Measurements from ENCODE around the gene ZBTB5. TPM values are rescaled to one million over a fixed set of nuclear protein-coding genes. Genes with fewer than 3 reads are reported as not detected.
A peak's percentile ranks its signal among the peaks of the same experiment; 100 is the strongest.

Gene ZBTB5
- polyA plus RNA-seq, 1 donor, result 16.2 TPM

- no peak overlapping the region for H3K4me3 ChIP-seq (ENCODE audit: low read length)
- peaks cover 48% of the 10 kb centered on the region for H3K36me3 ChIP-seq (ENCODE audit: control insufficient read depth, insufficient read depth, low read length)
Measured at GRCh38 chr9:37425298-37425752, 39.9 kb downstream of the ZBTB5 start.

GRCh38 chr9:37424686-37425297, 40.5 kb downstream of the ZBTB5 start:
- no CpG with 5 or more reads among the region's 18 CpGs for WGBS (ENCODE audit: insufficient coverage, low lambda C conversion rate)
- Histone ChIP-seq H3K27ac (ENCODE audit: low read length) (no peak overlapping the region), H3K4me3 (ENCODE audit: low read length) (no peak overlapping the region), H3K4me1 (ENCODE audit: control insufficient read depth, insufficient read depth, low read length) (peaks cover 23% of the 10 kb centered on the region), H3K27me3 (ENCODE audit: control insufficient read depth, insufficient read depth, low read length) (no peaks in the 10 kb centered on the region), H3K36me3 (ENCODE audit: control insufficient read depth, insufficient read depth, low read length) (peaks cover 43% of the 10 kb centered on the region), H3K9me3 (ENCODE audit: control insufficient read depth, low read depth, low read length) (no peaks in the 10 kb centered on the region)
- no peak for DNase-seq

More at GRCh38 chr9:37425298-37425752, 39.9 kb downstream of the ZBTB5 start:
- DNase-seq, result no peak
- no CpG with 5 or more reads among the region's 11 CpGs for WGBS (ENCODE audit: insufficient coverage, low lambda C conversion rate)
- peaks cover 24% of the 10 kb centered on the region for H3K4me1 ChIP-seq (ENCODE audit: control insufficient read depth, insufficient read depth, low read length)
- no peaks in the 10 kb centered on the region for H3K27me3 ChIP-seq (ENCODE audit: control insufficient read depth, insufficient read depth, low read length)
- no peaks in the 10 kb centered on the region for H3K9me3 ChIP-seq (ENCODE audit: control insufficient read depth, low read depth, low read length)
- no peak overlapping the region for H3K27ac ChIP-seq (ENCODE audit: low read length)

DNA sequence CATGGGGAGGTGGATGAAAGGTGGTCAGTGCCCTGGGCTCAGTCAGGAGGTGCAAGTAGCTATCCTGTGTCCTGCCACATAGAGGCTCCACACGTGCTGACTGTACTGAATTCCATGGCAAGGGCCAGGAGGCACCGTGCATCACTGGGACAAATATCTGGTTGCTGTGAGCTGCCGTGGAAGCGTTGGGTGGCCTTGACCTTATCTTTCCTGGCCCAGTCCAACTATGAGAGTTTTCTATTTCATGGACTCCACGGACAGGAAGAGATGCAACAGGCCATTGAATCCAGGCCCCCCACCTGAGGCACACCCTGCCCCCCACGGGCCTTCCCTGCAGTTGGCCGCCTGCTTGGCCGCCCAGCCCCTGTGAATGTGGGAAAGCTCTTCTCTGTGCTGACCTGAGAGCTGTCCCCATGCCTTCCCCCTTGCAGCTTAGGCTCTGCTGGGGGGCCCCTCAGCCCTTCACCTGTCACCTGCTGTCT, 41.0 kb downstream of the ZBTB5 start:
- Histone ChIP-seq H3K9me3 (ENCODE audit: control insufficient read depth, low read depth, low read length) (no peaks in the 10 kb centered on the region), H3K4me3 (ENCODE audit: low read length) (no peak overlapping the region), H3K27ac (ENCODE audit: low read length) (no peak overlapping the region)

DNA sequence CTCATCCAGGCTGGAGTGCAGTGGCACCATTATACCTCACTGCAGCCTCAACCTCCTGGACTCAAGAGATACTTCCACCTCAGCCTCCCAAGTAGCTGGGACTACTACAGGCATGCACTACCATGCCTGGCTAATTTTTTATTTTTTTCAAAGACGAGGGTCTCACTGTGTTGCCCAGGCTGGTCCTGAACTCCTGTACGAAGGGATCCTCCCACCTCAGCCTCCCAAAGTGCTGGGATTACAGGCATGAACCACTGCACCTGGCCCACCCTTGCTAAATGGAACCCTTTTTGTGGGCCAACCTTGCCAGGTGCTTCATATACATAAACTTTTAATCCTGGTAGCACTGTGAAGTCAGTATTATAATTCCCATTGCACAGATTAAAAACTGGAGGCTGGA, 41.7 kb downstream of the ZBTB5 start:
- no peak for DNase-seq
- no peak overlapping the region for H3K27ac ChIP-seq (ENCODE audit: low read length)
- H3K36me3 ChIP-seq (ENCODE audit: control insufficient read depth, insufficient read depth, low read length), result peaks cover 31% of the 10 kb centered on the region
- no peaks in the 10 kb centered on the region for H3K9me3 ChIP-seq (ENCODE audit: control insufficient read depth, low read depth, low read length)
- peaks cover 23% of the 10 kb centered on the region for H3K4me1 ChIP-seq (ENCODE audit: control insufficient read depth, insufficient read depth, low read length)
- H3K27me3 ChIP-seq (ENCODE audit: control insufficient read depth, insufficient read depth, low read length), result no peaks in the 10 kb centered on the region
- peak overlapping the region; percentile 92 for H3K4me3 ChIP-seq (ENCODE audit: low read length)
- WGBS (ENCODE audit: insufficient coverage, low lambda C conversion rate), result no CpG with 5 or more reads among the region's 2 CpGs

More for the DNA sequence above, 41.0 kb downstream of the ZBTB5 start:
- no CpG with 5 or more reads among the region's 8 CpGs for WGBS (ENCODE audit: insufficient coverage, low lambda C conversion rate)
- DNase-seq, result no peak
- Histone ChIP-seq H3K4me1 (ENCODE audit: control insufficient read depth, insufficient read depth, low read length) (peaks cover 23% of the 10 kb centered on the region), H3K27me3 (ENCODE audit: control insufficient read depth, insufficient read depth, low read length) (no peaks in the 10 kb centered on the region), H3K36me3 (ENCODE audit: control insufficient read depth, insufficient read depth, low read length) (peaks cover 38% of the 10 kb centered on the region)

- Histone ChIP-seq H3K4me3 (ENCODE audit: low read length) (peak within 1 kb of the TSS; percentile 92), H3K9me3 (ENCODE audit: control insufficient read depth, low read depth, low read length) (no peaks in the 10 kb centered on the region), H3K27me3 (ENCODE audit: control insufficient read depth, insufficient read depth, low read length) (no peaks in the 10 kb centered on the region), H3K4me1 (ENCODE audit: control insufficient read depth, insufficient read depth, low read length) (peaks cover 23% of the 10 kb centered on the region), H3K27ac (ENCODE audit: low read length) (peak within 1 kb of the TSS; percentile 85), H3K36me3 (ENCODE audit: control insufficient read depth, insufficient read depth, low read length) (peaks cover 21% of the 10 kb centered on the region)
- DNase-seq, result peak; percentile 86 to 95
- WGBS (ENCODE audit: insufficient coverage, low lambda C conversion rate), result no CpG with 5 or more reads among the region's 56 CpGs
Measured at GRCh38 chr9:37422289-37423104, 42.8 kb downstream of the ZBTB5 start, which contains the start of gene GRHPR. GRHPR (plus strand) TSS chr9:37422696; CDS start chr9:37422751, 55 bp downstream.

GRCh38 chr9:37421914-37422288, 43.3 kb downstream of the ZBTB5 start:
- H3K4me1 ChIP-seq (ENCODE audit: control insufficient read depth, insufficient read depth, low read length), result peaks cover 23% of the 10 kb centered on the region
- WGBS (ENCODE audit: insufficient coverage, low lambda C conversion rate), result no CpG with 5 or more reads among the region's 8 CpGs
- H3K27me3 ChIP-seq (ENCODE audit: control insufficient read depth, insufficient read depth, low read length), result no peaks in the 10 kb centered on the region
- H3K9me3 ChIP-seq (ENCODE audit: control insufficient read depth, low read depth, low read length), result no peaks in the 10 kb centered on the region
- peak in 1 of 2 donors; percentile 26 for DNase-seq
- H3K36me3 ChIP-seq (ENCODE audit: control insufficient read depth, insufficient read depth, low read length), result peaks cover 15% of the 10 kb centered on the region
- H3K4me3 ChIP-seq (ENCODE audit: low read length), result peak overlapping the region; percentile 92
- H3K27ac ChIP-seq (ENCODE audit: low read length), result peak overlapping the region; percentile 85

DNA sequence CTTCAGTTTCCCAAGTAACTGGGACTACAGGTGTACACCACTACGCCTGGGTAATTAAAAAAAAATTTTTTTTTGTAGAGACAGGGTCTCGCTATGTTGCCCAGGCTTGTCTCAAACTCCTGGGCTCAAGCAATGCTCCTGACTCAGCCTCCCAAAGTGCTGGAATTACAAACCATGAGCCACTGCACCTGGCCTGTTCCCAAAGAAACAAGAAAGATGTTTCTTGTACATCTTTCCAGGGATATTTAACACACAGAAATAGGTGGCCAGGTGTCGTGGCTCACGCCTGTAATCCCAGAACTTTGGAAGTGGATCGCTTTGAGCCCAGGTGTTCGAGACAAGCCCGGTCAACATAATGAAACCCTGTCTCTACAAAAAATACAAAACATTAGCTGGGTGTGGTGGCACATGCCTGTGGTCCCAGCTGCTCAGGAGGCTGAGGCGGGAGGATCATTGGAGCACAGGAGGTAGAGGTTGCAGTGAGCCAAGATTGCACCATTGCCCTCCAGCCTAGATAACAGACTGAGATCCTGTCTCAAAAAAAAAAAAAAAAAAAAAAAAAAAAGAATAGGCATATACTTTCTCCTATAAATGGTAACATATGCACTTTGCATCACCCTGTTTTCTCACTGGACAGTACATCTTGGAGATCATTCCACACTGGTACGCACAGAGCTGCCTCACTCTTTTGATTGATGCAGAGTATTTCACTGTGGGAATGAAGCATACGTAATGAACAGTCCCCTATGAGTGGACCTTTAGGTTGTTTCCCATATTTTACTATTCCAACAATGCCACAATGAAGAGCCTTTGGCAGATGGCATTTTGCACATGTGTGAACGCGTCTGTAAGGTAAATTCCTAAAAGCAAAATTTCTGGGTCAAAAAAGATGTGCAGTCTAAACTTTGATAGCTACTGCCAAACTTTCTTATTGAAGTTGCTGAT, 44.7 kb downstream of the ZBTB5 start:
- H3K27ac ChIP-seq (ENCODE audit: low read length), result no peak overlapping the region
- H3K4me3 ChIP-seq (ENCODE audit: low read length), result no peak overlapping the region
- 50% methylated on average over 2 of the region's 12 CpGs for WGBS (ENCODE audit: insufficient coverage, low lambda C conversion rate)
- peaks cover 4% of the 10 kb centered on the region for H3K36me3 ChIP-seq (ENCODE audit: control insufficient read depth, insufficient read depth, low read length)
- H3K27me3 ChIP-seq (ENCODE audit: control insufficient read depth, insufficient read depth, low read length), result no peaks in the 10 kb centered on the region
- no peak for DNase-seq
- H3K4me1 ChIP-seq (ENCODE audit: control insufficient read depth, insufficient read depth, low read length), result peaks cover 23% of the 10 kb centered on the region
- H3K9me3 ChIP-seq (ENCODE audit: control insufficient read depth, low read depth, low read length), result no peaks in the 10 kb centered on the region

DNA sequence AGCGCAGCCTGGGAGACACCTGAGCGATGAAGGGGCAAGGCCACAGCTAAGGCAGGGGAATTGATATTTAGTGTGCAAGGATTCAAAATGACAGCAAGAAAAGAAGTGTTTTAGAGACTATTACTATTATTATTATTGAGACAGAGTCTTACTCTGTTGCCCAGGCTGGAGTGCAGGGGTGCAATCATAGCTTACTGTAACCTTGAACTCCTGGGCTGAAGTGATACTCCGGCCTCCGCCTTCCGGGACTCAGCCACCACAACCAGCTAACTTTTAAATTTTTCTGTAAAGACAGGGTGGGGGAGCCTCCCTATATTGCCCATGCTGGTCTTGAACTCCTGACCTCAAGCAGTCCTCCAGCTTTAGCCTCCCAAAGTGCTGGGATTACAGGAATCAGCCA, 46.0 kb downstream of the ZBTB5 start:
- Histone ChIP-seq H3K9me3 (ENCODE audit: control insufficient read depth, low read depth, low read length) (no peaks in the 10 kb centered on the region), H3K27me3 (ENCODE audit: control insufficient read depth, insufficient read depth, low read length) (no peaks in the 10 kb centered on the region), H3K27ac (ENCODE audit: low read length) (no peak overlapping the region), H3K36me3 (ENCODE audit: control insufficient read depth, insufficient read depth, low read length) (no peaks in the 10 kb centered on the region), H3K4me3 (ENCODE audit: low read length) (no peak overlapping the region), H3K4me1 (ENCODE audit: control insufficient read depth, insufficient read depth, low read length) (peaks cover 17% of the 10 kb centered on the region)
- DNase-seq, result no peak
- WGBS (ENCODE audit: insufficient coverage, low lambda C conversion rate), result no CpG with 5 or more reads among the region's 5 CpGs

- Histone ChIP-seq H3K4me3 (ENCODE audit: low read length) (no peak overlapping the region), H3K27me3 (ENCODE audit: control insufficient read depth, insufficient read depth, low read length) (no peaks in the 10 kb centered on the region), H3K9me3 (ENCODE audit: control insufficient read depth, low read depth, low read length) (no peaks in the 10 kb centered on the region), H3K4me1 (ENCODE audit: control insufficient read depth, insufficient read depth, low read length) (peaks cover 8% of the 10 kb centered on the region), H3K36me3 (ENCODE audit: control insufficient read depth, insufficient read depth, low read length) (no peaks in the 10 kb centered on the region), H3K27ac (ENCODE audit: low read length) (no peak overlapping the region)
- WGBS (ENCODE audit: insufficient coverage, low lambda C conversion rate), result 100% methylated on average over 2 of the region's 9 CpGs
- no peak for DNase-seq
Measured at GRCh38 chr9:37417857-37418618, 47.2 kb downstream of the ZBTB5 start.

Measured in large intestine (tissue), 3 donors.